Uterus (tissue), 4 donors: ENCODE data around the gene ANKRD31. TPM values are rescaled to one million over a fixed set of nuclear protein-coding genes. Genes with fewer than 3 reads are reported as not detected.
"Not testable (repeated sequence)": the region's sequence is repeated elsewhere in the genome, so short reads cannot be mapped to it uniquely, and the experiment has no call there.

Source experiments
- DNase-seq, 2 donors: peaks; one replicate each; pipeline ENCODE4 v3.0.0-alpha.2; 2019 to 2020
- H3K27ac ChIP-seq, 2 donors: fragments of 200-600 bp; sonication (generic); 1 replicate in 1 of 2; 2 replicates in 1 of 2; pipeline ENCODE4 v1.5.1; 2016 to 2018
- H3K27me3 ChIP-seq, 2 donors: fragments of 200-600 bp; sonication (generic); one replicate each; pipeline ENCODE4 v1.5.1; 2018 to 2019; ENCODE audit warnings: control low read depth in 1 of 2
- H3K36me3 ChIP-seq, 2 donors: fragments of 200-600 bp; sonication (generic); one replicate each; pipeline ENCODE4 v1.5.1; 2019; ENCODE audit warnings: control low read depth in 1 of 2
- H3K4me1 ChIP-seq, 2 donors: fragments of 200-600 bp; sonication (generic); one replicate each; pipeline ENCODE4 v1.5.1; 2018 to 2019; ENCODE audit warnings: control low read depth in 1 of 2
- H3K4me3 ChIP-seq, 2 donors: fragments of 200-600 bp; sonication (generic); 1 replicate in 1 of 2; 2 replicates in 1 of 2; pipeline ENCODE4 v1.5.1; 2018 to 2019; ENCODE audit warnings: mild to moderate bottlenecking in 1 of 2
- H3K9me3 ChIP-seq, 2 donors: fragments of 200-600 bp; sonication (generic); one replicate each; pipeline ENCODE4 v1.5.1; 2019; ENCODE audit warnings: control low read depth in 1 of 2
- POLR2A ChIP-seq, 2 donors: fragments of 450-650 bp; IDR thresholded peaks; one replicate each; pipeline ENCODE4 v1.6.1; 2016; ENCODE audit warnings: antibody characterized with exemption in 2 of 2, mild to moderate bottlenecking in 1 of 2, moderate library complexity in 1 of 2
- intact Hi-C: fragments of 100-400 bp; cut with DNase I; formaldehyde crosslinking; loops from one replicate; pipeline ENCODE4 v1.15.1; 2023; ENCODE audit warnings: low total_unique reads
- total RNA-seq, 4 donors: library from RNA; depleted of rRNA in 3 of 4; stranded (reverse); fragments of >200 nt in 3 of 4; gene quantifications; one replicate each; pipeline versions ENCODE4 v1.1.0 to v1.2.4, GENCODE V29; 2014 to 2023
- TF ChIP-seq, protein P1 (sequence below), 4 experiments: fragments of 200-600 bp in 2 of 4; fragments of 450-650 bp in 2 of 4; sonication (generic) in 2 of 4; IDR thresholded peaks; one replicate each; pipeline ENCODE4 v1.5.1; 2016 to 2019; ENCODE audit warnings: antibody characterized with exemption in 4 of 4, mild to moderate bottlenecking in 2 of 4, moderate library complexity in 1 of 4
- donor health status: DM: yes; HTN: yes; CAD: no.

Gene ANKRD31
- total RNA-seq, 4 donors from 2014 or later: 0.67 to 0.69 TPM; not detected in 2

DNA sequence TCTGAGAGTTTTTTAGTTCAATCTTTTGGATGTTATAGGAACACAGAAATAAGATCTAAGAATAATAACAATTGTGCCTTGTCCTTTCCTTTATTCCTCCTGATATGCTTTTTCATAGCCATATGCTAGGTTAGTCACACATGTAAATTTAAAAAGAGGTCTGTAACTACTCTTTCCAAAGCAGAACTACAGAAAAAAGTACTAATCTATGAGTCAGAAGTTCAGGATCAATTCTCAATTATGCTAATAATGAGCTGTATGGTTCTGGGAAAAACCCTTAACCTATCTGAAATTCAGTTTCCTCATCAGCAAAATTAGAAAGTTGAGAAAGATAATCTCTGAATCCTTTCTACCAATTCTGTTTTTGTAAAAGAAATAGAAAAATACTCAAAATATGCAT lies 44.4 kb downstream of the ANKRD31 start:
- Histone ChIP-seq H3K36me3 (no peaks in the 10 kb centered on the region), H3K9me3 (no peaks in the 10 kb centered on the region), H3K27ac (no peak overlapping the region), H3K4me1 (no peaks in the 10 kb centered on the region), H3K4me3 (no peak overlapping the region), H3K27me3 (no peaks in the 10 kb centered on the region)
- TF ChIP-seq POLR2A (IDR thresholded peaks at IDR 0.05): no peak
- TF ChIP-seq, protein P1, sequence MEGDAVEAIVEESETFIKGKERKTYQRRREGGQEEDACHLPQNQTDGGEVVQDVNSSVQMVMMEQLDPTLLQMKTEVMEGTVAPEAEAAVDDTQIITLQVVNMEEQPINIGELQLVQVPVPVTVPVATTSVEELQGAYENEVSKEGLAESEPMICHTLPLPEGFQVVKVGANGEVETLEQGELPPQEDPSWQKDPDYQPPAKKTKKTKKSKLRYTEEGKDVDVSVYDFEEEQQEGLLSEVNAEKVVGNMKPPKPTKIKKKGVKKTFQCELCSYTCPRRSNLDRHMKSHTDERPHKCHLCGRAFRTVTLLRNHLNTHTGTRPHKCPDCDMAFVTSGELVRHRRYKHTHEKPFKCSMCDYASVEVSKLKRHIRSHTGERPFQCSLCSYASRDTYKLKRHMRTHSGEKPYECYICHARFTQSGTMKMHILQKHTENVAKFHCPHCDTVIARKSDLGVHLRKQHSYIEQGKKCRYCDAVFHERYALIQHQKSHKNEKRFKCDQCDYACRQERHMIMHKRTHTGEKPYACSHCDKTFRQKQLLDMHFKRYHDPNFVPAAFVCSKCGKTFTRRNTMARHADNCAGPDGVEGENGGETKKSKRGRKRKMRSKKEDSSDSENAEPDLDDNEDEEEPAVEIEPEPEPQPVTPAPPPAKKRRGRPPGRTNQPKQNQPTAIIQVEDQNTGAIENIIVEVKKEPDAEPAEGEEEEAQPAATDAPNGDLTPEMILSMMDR (IDR thresholded peaks at IDR 0.05): no peak
- DNase-seq: no peak
- intact Hi-C loops: no loop called here

DNA sequence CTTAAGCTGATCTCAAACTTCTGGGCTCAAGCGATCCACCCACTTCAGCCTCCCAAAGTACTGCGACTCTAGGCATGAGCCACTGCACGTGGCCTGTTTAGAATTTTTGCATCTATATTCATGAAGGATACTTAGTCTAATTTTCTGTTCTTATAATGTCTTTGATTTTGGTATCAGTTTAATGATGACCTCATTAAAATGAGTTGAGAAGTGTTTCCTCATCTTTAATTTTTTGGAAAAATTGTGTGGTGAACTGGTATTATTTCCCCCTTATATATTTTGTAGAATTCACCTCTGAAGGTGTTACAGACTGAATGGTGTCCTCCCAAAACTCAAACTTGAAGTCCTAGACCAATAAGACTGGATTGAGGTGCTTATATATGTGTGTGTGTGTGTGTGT lies 46.5 kb downstream of the ANKRD31 start:
- no peaks in the 10 kb centered on the region for H3K4me1 ChIP-seq
- no peaks in the 10 kb centered on the region for H3K27me3 ChIP-seq
- no peaks in the 10 kb centered on the region for H3K9me3 ChIP-seq
- intact Hi-C loops: no loop called here
- no peaks in the 10 kb centered on the region for H3K36me3 ChIP-seq
- no peak overlapping the region for H3K27ac ChIP-seq
- no peak for DNase-seq
- no peak for TF ChIP-seq POLR2A (IDR thresholded peaks at IDR 0.05)
- TF ChIP-seq, protein P1 (IDR thresholded peaks at IDR 0.05): no peak
- no peak overlapping the region for H3K4me3 ChIP-seq

GRCh38 chr5:75189353-75189752 lies 47.3 kb downstream of the ANKRD31 start:
- no peaks in the 10 kb centered on the region for H3K9me3 ChIP-seq
- no peak for DNase-seq
- no peaks in the 10 kb centered on the region for H3K27me3 ChIP-seq
- H3K4me3 ChIP-seq: no peak overlapping the region
- intact Hi-C loops: no loop called here
- no peaks in the 10 kb centered on the region for H3K4me1 ChIP-seq
- no peak overlapping the region for H3K27ac ChIP-seq
- TF ChIP-seq, protein P1 (IDR thresholded peaks at IDR 0.05): no peak
- no peak for TF ChIP-seq POLR2A (IDR thresholded peaks at IDR 0.05)
- H3K36me3 ChIP-seq: no peaks in the 10 kb centered on the region

DNA sequence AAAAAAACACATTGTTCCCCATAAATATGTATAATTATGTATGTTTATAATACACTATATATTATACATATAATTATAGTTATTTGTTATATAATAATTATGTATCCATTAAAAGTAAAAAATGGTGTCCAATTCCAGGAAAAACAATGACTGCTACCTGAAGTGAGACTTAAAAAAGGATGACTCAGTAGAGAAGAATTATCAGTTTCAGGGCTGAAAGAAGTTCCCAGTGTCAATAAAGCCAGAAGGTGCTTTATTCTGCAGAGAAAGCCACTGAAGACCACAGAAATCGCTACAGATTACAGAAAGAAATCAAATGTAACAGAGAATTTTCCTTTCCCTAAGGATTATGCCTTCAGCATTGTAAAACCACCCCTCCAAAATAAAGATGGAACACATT lies 50.9 kb downstream of the ANKRD31 start:
- no peak for DNase-seq
- intact Hi-C loops: no loop called here

GRCh38 chr5:75176009-75176408 lies 60.7 kb downstream of the ANKRD31 start:
- intact Hi-C loops, H3K27me3 ChIP-seq: not testable (repeated sequence)

More for the DNA sequence above, 50.9 kb downstream of the ANKRD31 start:
- Histone ChIP-seq H3K27me3 (no peaks in the 10 kb centered on the region), H3K4me1 (no peaks in the 10 kb centered on the region), H3K4me3 (no peak overlapping the region), H3K27ac (no peak overlapping the region), H3K9me3 (no peaks in the 10 kb centered on the region), H3K36me3 (no peaks in the 10 kb centered on the region)
- TF ChIP-seq, protein P1 (IDR thresholded peaks at IDR 0.05): no peak
- TF ChIP-seq POLR2A (IDR thresholded peaks at IDR 0.05): no peak

DNA sequence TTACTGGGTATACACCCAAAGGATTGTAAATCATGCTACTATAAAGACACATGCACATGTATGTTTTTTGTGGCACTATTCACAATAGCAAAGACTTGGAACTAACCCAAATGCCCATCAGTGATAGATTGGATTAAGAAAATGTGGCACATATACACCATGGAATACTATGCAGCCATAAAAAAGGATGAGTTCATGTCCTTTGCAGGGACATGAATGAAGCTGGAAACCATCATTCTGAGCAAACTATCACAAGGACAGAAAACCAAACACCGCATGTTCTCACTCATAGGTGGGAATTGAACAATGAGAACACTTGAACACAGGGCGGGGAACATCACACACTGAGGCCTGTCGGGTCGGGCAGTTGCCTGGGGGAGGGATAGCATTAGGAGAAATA lies 61.8 kb downstream of the ANKRD31 start:
- intact Hi-C loops, DNase-seq, H3K9me3 ChIP-seq: not testable (repeated sequence)

More at GRCh38 chr5:75176009-75176408, 60.7 kb downstream of the ANKRD31 start:
- not testable (repeated sequence) for H3K36me3 ChIP-seq, H3K9me3 ChIP-seq, H3K27ac ChIP-seq, H3K4me3 ChIP-seq, H3K4me1 ChIP-seq, DNase-seq

More for the DNA sequence above, 61.8 kb downstream of the ANKRD31 start:
- H3K4me3 ChIP-seq, H3K27ac ChIP-seq, H3K4me1 ChIP-seq, H3K36me3 ChIP-seq, H3K27me3 ChIP-seq: not testable (repeated sequence)
